ENCODE data around the gene HMGXB3. TPM values are rescaled to one million over a fixed set of nuclear protein-coding genes. Genes with fewer than 3 reads are reported as not detected.
A peak's percentile ranks its signal among the peaks of the same experiment; 100 is the strongest.

The HMGXB3 gene
- total RNA-seq, 4 donors from 2014 or later: 47.7 to 58.2 (median 55.3) TPM

GRCh38 chr5:149961186-149961685, 39.3 kb upstream of the HMGXB3 start:
- 14 to 21% methylated on average over 13 to 23 of the region's 23 CpGs for WGBS, 2 donors
- Histone ChIP-seq H3K27ac (peak overlapping the region; percentile 80 to 94 (median 88)), H3K9me3 (no peaks in the 10 kb centered on the region), H3K4me1 (peaks cover 0 to 29% (median 10%) of the 10 kb centered on the region in 4 donors), H3K36me3 (no peaks in the 10 kb centered on the region), H3K4me3 (peak overlapping the region; percentile 76 to 89 (median 88)), H3K27me3 (no peaks in the 10 kb centered on the region)
- no peak for DNase-seq (ENCODE audit: low spot score in 2 of 2)
- TF ChIP-seq CTCF (IDR thresholded peaks at IDR 0.05): no peak
- no peak for TF ChIP-seq EP300 (IDR thresholded peaks at IDR 0.05)
- TF ChIP-seq POLR2A (IDR thresholded peaks at IDR 0.05): no peak

GRCh38 chr5:149961957-149962409, 38.6 kb upstream of the HMGXB3 start:
- no peaks in the 10 kb centered on the region for H3K9me3 ChIP-seq
- no peak overlapping the region for H3K27ac ChIP-seq
- H3K4me1 ChIP-seq: peaks cover 0 to 29% (median 10%) of the 10 kb centered on the region in 4 donors
- no peaks in the 10 kb centered on the region for H3K36me3 ChIP-seq
- 48 to 53% methylated on average over 6 of the region's 6 CpGs for WGBS, 2 donors
- TF ChIP-seq POLR2A (IDR thresholded peaks at IDR 0.05) (no peak), EP300 (IDR thresholded peaks at IDR 0.05) (no peak), CTCF (IDR thresholded peaks at IDR 0.05) (peak in 4 of 5 experiments; percentile 16 to 38 (median 28))
- H3K27me3 ChIP-seq: no peaks in the 10 kb centered on the region
- DNase-seq (ENCODE audit: low spot score in 2 of 2): no peak
- H3K4me3 ChIP-seq: no peak overlapping the region

- Histone ChIP-seq H3K9me3 (no peaks in the 10 kb centered on the region), H3K4me3 (no peak overlapping the region), H3K27me3 (no peaks in the 10 kb centered on the region), H3K36me3 (no peaks in the 10 kb centered on the region), H3K27ac (no peak overlapping the region), H3K4me1 (peaks cover 0 to 29% (median 10%) of the 10 kb centered on the region in 4 donors)
- no peak for DNase-seq (ENCODE audit: low spot score in 2 of 2)
- no peak for TF ChIP-seq POLR2A (IDR thresholded peaks at IDR 0.05)
- 90 to 93% methylated on average over 5 of the region's 5 CpGs for WGBS, 2 donors
Measured at GRCh38 chr5:149962601-149963300, 37.8 kb upstream of the HMGXB3 start.

GRCh38 chr5:149963729-149964128, 36.8 kb upstream of the HMGXB3 start:
- H3K4me1 ChIP-seq: peaks cover 0 to 29% (median 10%) of the 10 kb centered on the region in 4 donors
- H3K27ac ChIP-seq: no peak overlapping the region
- no peak overlapping the region for H3K4me3 ChIP-seq
- no peaks in the 10 kb centered on the region for H3K36me3 ChIP-seq
- DNase-seq (ENCODE audit: low spot score in 2 of 2): no peak
- WGBS, 2 donors: 84 to 98% methylated on average over 3 of the region's 3 CpGs
- H3K9me3 ChIP-seq: no peaks in the 10 kb centered on the region
- H3K27me3 ChIP-seq: no peaks in the 10 kb centered on the region
- TF ChIP-seq EP300 (IDR thresholded peaks at IDR 0.05) (no peak), CTCF (IDR thresholded peaks at IDR 0.05) (no peak), POLR2A (IDR thresholded peaks at IDR 0.05) (no peak)

- no peak overlapping the region for H3K27ac ChIP-seq
- no peak for DNase-seq (ENCODE audit: low spot score in 2 of 2)
- no peaks in the 10 kb centered on the region for H3K9me3 ChIP-seq
- no peaks in the 10 kb centered on the region for H3K27me3 ChIP-seq
- peaks cover 0 to 7% (median 0%) of the 10 kb centered on the region in 4 donors for H3K4me1 ChIP-seq
- no peak for TF ChIP-seq EP300 (IDR thresholded peaks at IDR 0.05)
- no peak for TF ChIP-seq CTCF (IDR thresholded peaks at IDR 0.05)
- TF ChIP-seq POLR2A (IDR thresholded peaks at IDR 0.05): no peak
- 42 to 51% methylated on average over 3 of the region's 3 CpGs for WGBS, 2 donors
- H3K4me3 ChIP-seq: no peak overlapping the region
- peaks cover 0 to 9% (median 0%) of the 10 kb centered on the region in 3 donors for H3K36me3 ChIP-seq
Measured at GRCh38 chr5:149966946-149967345, 33.6 kb upstream of the HMGXB3 start.

Measured in tibial nerve (tissue), 4 donors.